Mucosa of rectum (tissue), 2 donors: ENCODE measurements around the gene SMKR1.
"Not testable (repeated sequence)": the region's sequence is repeated elsewhere in the genome, so short reads cannot be mapped to it uniquely, and the experiment has no call there.

Experiments
- H3K27ac ChIP-seq, 2 donors: one replicate each; pipeline ENCODE4 v1.7.0; 2013; ENCODE audit warnings: inconsistent platforms in 2 of 2, low read depth in 2 of 2, low read length in 2 of 2
- H3K27me3 ChIP-seq, 2 donors: one replicate each; pipeline ENCODE4 v1.7.0; 2013; ENCODE audit warnings: low read length in 2 of 2; ENCODE audit not compliant: control insufficient read depth in 2 of 2, insufficient read depth in 2 of 2
- H3K36me3 ChIP-seq, 2 donors: one replicate each; pipeline ENCODE4 v1.7.0; 2013; ENCODE audit warnings: low read length in 2 of 2; ENCODE audit not compliant: control insufficient read depth in 2 of 2, insufficient read depth in 2 of 2
- H3K4me1 ChIP-seq, 2 donors: one replicate each; pipeline ENCODE4 v1.7.0; 2013; ENCODE audit warnings: low read length in 2 of 2, mild to moderate bottlenecking in 1 of 2; ENCODE audit not compliant: control insufficient read depth in 2 of 2, insufficient read depth in 2 of 2
- H3K4me3 ChIP-seq, 2 donors: one replicate each; pipeline ENCODE4 v1.7.0; 2013; ENCODE audit warnings: low read length in 2 of 2
- H3K9ac ChIP-seq, 2 donors: one replicate each; pipeline ENCODE4 v1.7.0; 2013; ENCODE audit warnings: low read length in 2 of 2, low read depth in 1 of 2, mild to moderate bottlenecking in 1 of 2
- H3K9me3 ChIP-seq, 2 donors: one replicate each; pipeline ENCODE4 v1.7.0; 2013; ENCODE audit warnings: low read length in 2 of 2; ENCODE audit not compliant: control insufficient read depth in 2 of 2
- donor health status: healthy.
- donor health status: Normal muscosa, but diverticular disease.

SMKR1 gene

GRCh38 chr7:129465080-129465479 is 37.3 kb upstream of the SMKR1 start:
- no peaks in the 10 kb centered on the region for H3K27me3 ChIP-seq
- H3K9me3 ChIP-seq = no peaks in the 10 kb centered on the region

GRCh38 chr7:129466796-129467195 is 35.5 kb upstream of the SMKR1 start:
- no peak overlapping the region for H3K4me3 ChIP-seq
- no peak overlapping the region for H3K9ac ChIP-seq
- H3K36me3 ChIP-seq = no peaks in the 10 kb centered on the region
- no peak overlapping the region for H3K27ac ChIP-seq
- no peaks in the 10 kb centered on the region for H3K9me3 ChIP-seq
- H3K4me1 ChIP-seq = no peaks in the 10 kb centered on the region
- no peaks in the 10 kb centered on the region for H3K27me3 ChIP-seq

More at GRCh38 chr7:129465080-129465479, 37.3 kb upstream of the SMKR1 start:
- Histone ChIP-seq H3K27ac (no peak overlapping the region), H3K4me3 (no peak overlapping the region), H3K4me1 (no peaks in the 10 kb centered on the region), H3K9ac (no peak overlapping the region), H3K36me3 (no peaks in the 10 kb centered on the region)

GRCh38 chr7:129468087-129468486 is 34.2 kb upstream of the SMKR1 start:
- Histone ChIP-seq H3K27ac (no peak overlapping the region), H3K4me1 (no peaks in the 10 kb centered on the region)

GRCh38 chr7:129468547-129468946 is 33.8 kb upstream of the SMKR1 start:
- no peaks in the 10 kb centered on the region for H3K4me1 ChIP-seq
- no peaks in the 10 kb centered on the region for H3K9me3 ChIP-seq
- H3K27ac ChIP-seq = no peak overlapping the region
- H3K27me3 ChIP-seq = no peaks in the 10 kb centered on the region
- no peak overlapping the region for H3K9ac ChIP-seq
- H3K36me3 ChIP-seq = no peaks in the 10 kb centered on the region
- H3K4me3 ChIP-seq = no peak overlapping the region

More at GRCh38 chr7:129468087-129468486, 34.2 kb upstream of the SMKR1 start:
- H3K36me3 ChIP-seq = no peaks in the 10 kb centered on the region
- no peak overlapping the region for H3K4me3 ChIP-seq
- no peaks in the 10 kb centered on the region for H3K9me3 ChIP-seq
- H3K9ac ChIP-seq = no peak overlapping the region
- H3K27me3 ChIP-seq = no peaks in the 10 kb centered on the region

- H3K27ac ChIP-seq = no peak overlapping the region
- H3K27me3 ChIP-seq = no peaks in the 10 kb centered on the region
- no peaks in the 10 kb centered on the region for H3K4me1 ChIP-seq
- H3K9ac ChIP-seq = no peak overlapping the region
- H3K36me3 ChIP-seq = no peaks in the 10 kb centered on the region
- no peak overlapping the region for H3K4me3 ChIP-seq
- no peaks in the 10 kb centered on the region for H3K9me3 ChIP-seq
These were observed 32.4 kb upstream of the SMKR1 start for GRCh38 chr7:129469930-129470329.

- Histone ChIP-seq H3K4me1 (no peaks in the 10 kb centered on the region), H3K9me3 (no peaks in the 10 kb centered on the region), H3K27me3 (no peaks in the 10 kb centered on the region), H3K4me3 (no peak overlapping the region), H3K9ac (no peak overlapping the region), H3K36me3 (no peaks in the 10 kb centered on the region), H3K27ac (no peak overlapping the region)
These were observed 31.9 kb upstream of the SMKR1 start for GRCh38 chr7:129470411-129470810.

- H3K9me3 ChIP-seq = no peaks in the 10 kb centered on the region
- H3K4me1 ChIP-seq = no peaks in the 10 kb centered on the region
- no peaks in the 10 kb centered on the region for H3K27me3 ChIP-seq
- H3K36me3 ChIP-seq = no peaks in the 10 kb centered on the region
- no peak overlapping the region for H3K9ac ChIP-seq
- H3K4me3 ChIP-seq = no peak overlapping the region
- no peak overlapping the region for H3K27ac ChIP-seq
These were observed 30.9 kb upstream of the SMKR1 start for GRCh38 chr7:129471402-129471827.

GRCh38 chr7:129475931-129476330 is 26.4 kb upstream of the SMKR1 start:
- H3K27me3 ChIP-seq, H3K4me1 ChIP-seq, H3K4me3 ChIP-seq, H3K27ac ChIP-seq, H3K9me3 ChIP-seq, H3K9ac ChIP-seq, H3K36me3 ChIP-seq: not testable (repeated sequence)

- H3K27me3 ChIP-seq, H3K4me1 ChIP-seq, H3K9ac ChIP-seq, H3K27ac ChIP-seq, H3K9me3 ChIP-seq, H3K4me3 ChIP-seq, H3K36me3 ChIP-seq: not testable (repeated sequence)
These were observed 25.9 kb upstream of the SMKR1 start for GRCh38 chr7:129476398-129476797.

GRCh38 chr7:129479831-129480230 is 22.5 kb upstream of the SMKR1 start:
- no peaks in the 10 kb centered on the region for H3K36me3 ChIP-seq
- H3K4me1 ChIP-seq = no peaks in the 10 kb centered on the region
- no peaks in the 10 kb centered on the region for H3K9me3 ChIP-seq

More at GRCh38 chr7:129479831-129480230, 22.5 kb upstream of the SMKR1 start:
- Histone ChIP-seq H3K4me3 (no peak overlapping the region), H3K9ac (no peak overlapping the region), H3K27ac (no peak overlapping the region), H3K27me3 (no peaks in the 10 kb centered on the region)
